Left ventricle myocardium inferior (tissue), 1 donor: ENCODE results near the gene HAUS8. TPM values are rescaled to one million over a fixed set of nuclear protein-coding genes. Genes with fewer than 3 reads are reported as not detected.
A peak's percentile ranks its signal among the peaks of the same experiment; 100 is the strongest.

Source experiments
- DNase-seq: peaks from one replicate; pipeline ENCODE4 v3.0.0-alpha.2; 2020
- H3K27ac ChIP-seq: fragments of 200-600 bp; replicated peaks from 2 replicates; pipeline ENCODE4 v1.8.0; 2021
- H3K27me3 ChIP-seq: fragments of 200-600 bp; 2 replicates; pipeline ENCODE4 v1.8.0; 2021; ENCODE audit warnings: low read depth
- H3K36me3 ChIP-seq: fragments of 200-600 bp; 2 replicates; pipeline ENCODE4 v1.8.0; 2021
- H3K4me1 ChIP-seq: fragments of 200-600 bp; 2 replicates; pipeline ENCODE4 v1.8.0; 2021
- H3K4me3 ChIP-seq: fragments of 200-600 bp; 2 replicates; pipeline ENCODE4 v1.8.0; 2021; ENCODE audit warnings: mild to moderate bottlenecking, moderate library complexity
- H3K9me3 ChIP-seq: fragments of 200-600 bp; replicated peaks from 2 replicates; pipeline ENCODE4 v1.8.0; 2021
- intact Hi-C: fragments of 100-400 bp; cut with micrococcal nuclease; formaldehyde crosslinking; loops from one replicate; pipeline ENCODE4 v1.11.0; 2022
- total RNA-seq: library from RNA; stranded (reverse); fragmentation: NEBNext Ultra II Directional; extraction: Animal tissue kit (Norgen Biotek cat#: 25700); gene quantifications from one replicate; pipeline ENCODE4 v1.2.1, GENCODE V29; 2021
- TF ChIP-seq, protein P1 (sequence below): fragments of 200-600 bp; IDR thresholded peaks from 2 replicates; pipeline ENCODE4 v1.8.0; 2021; ENCODE audit warnings: antibody characterized with exemption, mild to moderate bottlenecking, borderline replicate concordance
- donor health status: DM: no; HTN: yes; CAD: no; lungs with severe emphysema.

The HAUS8 gene
- total RNA-seq, 1 donor from 2014 or later: 3.5 TPM

DNA sequence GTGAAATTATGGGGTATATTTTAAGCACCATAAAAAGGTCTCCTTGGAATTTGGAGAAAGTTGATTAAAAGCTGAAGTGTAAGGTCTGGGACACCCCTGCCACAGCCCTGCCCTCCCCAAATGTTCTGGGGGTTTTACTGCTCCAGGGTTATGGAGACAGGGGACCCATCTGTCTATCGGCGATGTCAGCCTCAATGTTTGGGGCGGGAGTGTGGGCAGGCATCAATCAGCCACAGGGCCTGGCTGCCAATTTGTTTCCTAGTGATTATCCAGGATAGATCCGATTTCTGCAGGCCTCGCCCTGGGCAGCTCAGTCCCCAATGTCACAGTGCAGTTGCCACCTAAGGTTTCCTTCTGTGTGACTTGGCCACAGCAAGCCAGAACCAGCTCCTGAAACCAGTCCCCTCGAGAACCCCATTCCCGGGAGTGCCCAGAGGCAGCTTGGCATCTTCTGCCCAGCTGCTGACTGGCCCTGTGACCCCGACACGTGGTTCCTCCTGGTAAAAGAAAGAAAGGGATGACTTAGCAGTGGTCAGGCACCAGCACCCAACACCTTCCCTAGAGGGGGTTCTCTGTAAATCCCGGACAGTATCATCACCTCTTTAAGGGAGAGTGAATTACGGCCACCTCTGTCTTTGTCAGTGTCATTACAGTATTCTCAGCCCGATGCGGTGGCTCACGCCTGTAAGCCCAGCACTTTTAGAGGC lies 41.9 kb upstream of the HAUS8 start:
- TF ChIP-seq, protein P1, sequence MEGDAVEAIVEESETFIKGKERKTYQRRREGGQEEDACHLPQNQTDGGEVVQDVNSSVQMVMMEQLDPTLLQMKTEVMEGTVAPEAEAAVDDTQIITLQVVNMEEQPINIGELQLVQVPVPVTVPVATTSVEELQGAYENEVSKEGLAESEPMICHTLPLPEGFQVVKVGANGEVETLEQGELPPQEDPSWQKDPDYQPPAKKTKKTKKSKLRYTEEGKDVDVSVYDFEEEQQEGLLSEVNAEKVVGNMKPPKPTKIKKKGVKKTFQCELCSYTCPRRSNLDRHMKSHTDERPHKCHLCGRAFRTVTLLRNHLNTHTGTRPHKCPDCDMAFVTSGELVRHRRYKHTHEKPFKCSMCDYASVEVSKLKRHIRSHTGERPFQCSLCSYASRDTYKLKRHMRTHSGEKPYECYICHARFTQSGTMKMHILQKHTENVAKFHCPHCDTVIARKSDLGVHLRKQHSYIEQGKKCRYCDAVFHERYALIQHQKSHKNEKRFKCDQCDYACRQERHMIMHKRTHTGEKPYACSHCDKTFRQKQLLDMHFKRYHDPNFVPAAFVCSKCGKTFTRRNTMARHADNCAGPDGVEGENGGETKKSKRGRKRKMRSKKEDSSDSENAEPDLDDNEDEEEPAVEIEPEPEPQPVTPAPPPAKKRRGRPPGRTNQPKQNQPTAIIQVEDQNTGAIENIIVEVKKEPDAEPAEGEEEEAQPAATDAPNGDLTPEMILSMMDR: no peak
- DNase-seq: no peak
- Histone ChIP-seq H3K27me3 (no peaks in the 10 kb centered on the region), H3K9me3 (no peaks in the 10 kb centered on the region), H3K4me1 (peaks cover 17% of the 10 kb centered on the region), H3K4me3 (no peak overlapping the region), H3K27ac (no peak overlapping the region), H3K36me3 (peaks cover 4% of the 10 kb centered on the region)
- intact Hi-C loops: no loop called here

DNA sequence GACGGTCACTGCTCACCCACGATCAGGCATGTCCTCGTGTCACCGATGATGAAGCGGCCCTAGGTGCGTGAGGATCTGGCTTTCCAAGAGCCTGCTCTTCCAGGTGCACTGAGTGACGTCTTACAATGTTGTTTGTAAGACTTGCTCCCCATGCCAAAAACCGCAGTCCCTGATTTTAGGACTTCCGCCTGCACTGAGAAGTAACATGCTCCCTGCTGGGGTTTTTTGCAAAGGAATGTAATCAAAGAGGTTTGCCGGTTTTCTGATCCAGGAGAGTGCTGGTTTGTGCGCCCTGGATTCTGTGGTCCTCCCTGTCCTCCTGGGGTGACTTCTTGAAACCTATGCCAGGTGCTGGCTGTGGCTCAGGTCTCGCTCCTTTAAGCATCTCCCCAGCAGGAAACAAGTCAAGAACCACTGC lies 39.2 kb upstream of the HAUS8 start:
- H3K4me1 ChIP-seq: peaks cover 24% of the 10 kb centered on the region
- no peaks in the 10 kb centered on the region for H3K9me3 ChIP-seq
- intact Hi-C loops: no loop called here
- DNase-seq: no peak
- no peak overlapping the region for H3K4me3 ChIP-seq
- H3K27ac ChIP-seq: no peak overlapping the region
- H3K27me3 ChIP-seq: no peaks in the 10 kb centered on the region
- H3K36me3 ChIP-seq: peaks cover 15% of the 10 kb centered on the region
- TF ChIP-seq, protein P1: no peak

GRCh38 chr19:17113127-17113785 lies 38.0 kb upstream of the HAUS8 start:
- intact Hi-C loops: no loop called here
- peaks cover 15% of the 10 kb centered on the region for H3K36me3 ChIP-seq
- no peak for DNase-seq
- TF ChIP-seq, protein P1: no peak
- no peaks in the 10 kb centered on the region for H3K27me3 ChIP-seq
- peak overlapping the region; percentile 5 for H3K27ac ChIP-seq
- H3K4me3 ChIP-seq: no peak overlapping the region
- H3K9me3 ChIP-seq: no peaks in the 10 kb centered on the region
- H3K4me1 ChIP-seq: peaks cover 36% of the 10 kb centered on the region

- intact Hi-C loops: no loop called here
Measured at GRCh38 chr19:17112700-17113099, 37.4 kb upstream of the HAUS8 start.

DNA sequence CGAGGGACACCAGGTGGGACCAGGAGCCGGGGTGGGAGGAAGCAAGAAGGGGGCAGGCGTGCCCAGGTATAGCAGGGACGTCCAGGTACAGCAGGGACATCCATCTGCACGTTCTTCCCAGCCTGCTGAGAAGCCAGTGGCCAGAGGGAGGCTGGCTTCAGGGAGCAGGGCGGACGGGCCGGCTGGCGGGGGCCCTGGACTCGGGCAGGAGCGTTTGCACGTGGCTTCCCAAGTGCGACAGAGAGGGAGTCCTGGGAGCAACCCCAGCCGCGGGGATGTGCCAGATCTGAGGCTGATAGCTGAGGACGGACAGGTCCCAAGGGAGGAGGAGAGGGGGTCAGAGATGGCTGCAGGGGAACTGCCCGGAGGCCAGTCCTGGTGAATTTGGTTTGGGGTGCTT lies 37.0 kb upstream of the HAUS8 start:
- intact Hi-C loops: no loop called here
- H3K9me3 ChIP-seq: no peaks in the 10 kb centered on the region
- no peak overlapping the region for H3K4me3 ChIP-seq
- peaks cover 15% of the 10 kb centered on the region for H3K36me3 ChIP-seq
- no peaks in the 10 kb centered on the region for H3K27me3 ChIP-seq
- DNase-seq: no peak
- no peak overlapping the region for H3K27ac ChIP-seq
- TF ChIP-seq, protein P1: no peak
- H3K4me1 ChIP-seq: peaks cover 46% of the 10 kb centered on the region

More at GRCh38 chr19:17112700-17113099, 37.4 kb upstream of the HAUS8 start:
- Histone ChIP-seq H3K36me3 (peaks cover 15% of the 10 kb centered on the region), H3K9me3 (no peaks in the 10 kb centered on the region), H3K4me1 (peaks cover 42% of the 10 kb centered on the region), H3K4me3 (no peak overlapping the region), H3K27ac (peak overlapping the region; percentile 5), H3K27me3 (no peaks in the 10 kb centered on the region)
- TF ChIP-seq, protein P1: no peak
- DNase-seq: no peak
